ENCODE measurements around the gene CELSR1. TPM values are rescaled to one million over a fixed set of nuclear protein-coding genes. Genes with fewer than 3 reads are reported as not detected.

The CELSR1 gene
- total RNA-seq, 2 experiments from 2014 or later: 0.04 to 0.14 TPM

GRCh38 chr22:46357711-46358520 is 179.5 kb downstream of the CELSR1 start:
- DNase-seq: no peak
- peaks cover under 1% of the 10 kb centered on the region for H3K27me3 Mint-ChIP-seq
- H3K4me1 Mint-ChIP-seq: peaks cover 2% of the 10 kb centered on the region
- H3K9me3 Mint-ChIP-seq: no peaks in the 10 kb centered on the region
- no peak overlapping the region for H3K4me3 Mint-ChIP-seq
- peaks cover 26% of the 10 kb centered on the region for H3K36me3 Mint-ChIP-seq
- H3K27ac Mint-ChIP-seq: no peak overlapping the region

DNA sequence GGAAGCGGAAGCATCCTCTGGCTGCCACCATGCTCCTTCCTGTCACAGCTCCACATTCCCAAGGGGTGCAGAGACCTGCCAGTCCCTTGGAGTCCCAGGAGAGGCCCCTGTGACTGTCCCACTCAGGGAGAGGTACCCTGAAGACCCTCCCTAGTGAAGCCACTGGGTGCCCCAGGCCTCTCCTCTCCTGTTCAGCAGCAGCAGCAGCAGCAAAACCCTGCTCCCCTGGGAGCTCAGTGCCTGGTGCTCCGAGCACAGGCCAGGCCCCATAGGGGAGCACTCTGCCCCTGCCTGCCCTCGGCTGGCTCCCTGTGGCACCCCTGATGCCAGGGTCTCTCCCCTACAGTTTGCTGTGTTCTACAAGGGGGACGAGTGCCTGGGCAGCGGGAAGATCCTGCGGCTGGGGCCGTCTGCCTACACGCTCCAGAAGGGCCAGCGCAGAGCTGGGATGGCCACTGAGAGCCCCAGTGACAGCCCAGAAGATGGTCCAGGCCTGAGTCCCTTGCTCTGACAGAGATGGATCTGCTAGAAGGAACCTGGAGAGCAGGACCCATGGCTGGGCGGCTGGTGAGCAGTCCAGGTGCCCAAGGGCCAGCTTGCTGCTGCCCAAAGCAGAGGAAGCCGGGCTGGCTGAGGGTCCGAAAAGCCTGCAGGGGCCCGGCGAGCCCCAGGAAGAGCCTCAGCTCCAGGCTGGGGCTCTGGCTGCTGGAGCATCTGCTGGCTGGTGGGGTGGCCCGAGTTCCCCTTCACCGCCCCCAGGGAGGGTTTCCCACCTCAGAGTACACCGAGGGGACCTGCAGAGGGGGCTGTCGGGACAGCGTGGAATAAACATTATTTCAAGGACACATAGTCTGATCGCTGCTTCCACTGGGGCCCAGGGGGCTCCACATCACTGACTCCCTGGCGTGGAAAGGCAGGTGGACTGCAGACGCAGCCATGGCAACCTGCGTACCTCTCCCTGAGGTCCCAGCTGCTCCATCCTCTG is 180.6 kb downstream of the CELSR1 start:
- Mint-ChIP-seq H3K4me1 (no peaks in the 10 kb centered on the region), H3K27ac (no peak overlapping the region), H3K36me3 (peaks cover 26% of the 10 kb centered on the region), H3K4me3 (no peak overlapping the region), H3K9me3 (no peaks in the 10 kb centered on the region), H3K27me3 (no peaks in the 10 kb centered on the region)
- DNase-seq: no peak

GRCh38 chr22:46355996-46356471 is 181.4 kb downstream of the CELSR1 start:
- H3K36me3 Mint-ChIP-seq: peaks cover 26% of the 10 kb centered on the region
- DNase-seq: no peak
- no peaks in the 10 kb centered on the region for H3K27me3 Mint-ChIP-seq
- H3K4me1 Mint-ChIP-seq: no peaks in the 10 kb centered on the region
- H3K9me3 Mint-ChIP-seq: no peaks in the 10 kb centered on the region
- no peak overlapping the region for H3K4me3 Mint-ChIP-seq
- H3K27ac Mint-ChIP-seq: no peak overlapping the region

DNA sequence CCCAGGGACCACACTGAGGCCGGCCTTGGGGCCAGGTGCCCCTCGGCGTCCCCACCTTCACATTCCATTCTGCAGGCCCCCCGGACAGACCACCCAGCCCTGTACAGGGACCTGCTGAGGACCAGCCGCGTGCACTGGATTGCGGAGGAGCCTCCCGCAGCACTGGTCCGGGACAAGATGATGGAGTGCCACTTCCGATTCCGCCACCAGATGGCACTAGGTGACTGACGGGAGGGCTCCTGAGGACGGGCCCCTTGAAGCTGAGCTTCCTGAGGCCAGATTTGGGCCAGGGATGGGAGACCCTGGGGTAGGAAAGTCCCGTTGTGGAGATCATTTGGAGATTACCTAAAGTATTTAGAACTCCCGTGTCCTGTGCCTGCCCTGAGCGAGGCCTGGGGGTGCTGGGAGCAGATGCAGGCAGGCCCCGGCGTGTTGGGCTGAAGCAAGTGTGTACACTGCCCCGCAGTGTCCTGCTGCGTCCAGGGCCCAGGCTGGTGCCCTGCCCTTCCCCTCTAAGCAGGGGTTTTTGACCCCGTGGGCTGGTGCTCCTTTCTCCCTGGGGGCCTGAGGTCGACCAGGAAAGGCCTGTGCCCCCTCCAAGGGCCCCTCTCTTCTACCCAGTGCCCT is 181.9 kb downstream of the CELSR1 start:
- H3K9me3 Mint-ChIP-seq: no peaks in the 10 kb centered on the region
- H3K4me3 Mint-ChIP-seq: no peak overlapping the region
- peak; percentile 55 for DNase-seq
- peaks cover 28% of the 10 kb centered on the region for H3K36me3 Mint-ChIP-seq
- H3K27me3 Mint-ChIP-seq: no peaks in the 10 kb centered on the region
- no peak overlapping the region for H3K27ac Mint-ChIP-seq
- H3K4me1 Mint-ChIP-seq: no peaks in the 10 kb centered on the region

DNA sequence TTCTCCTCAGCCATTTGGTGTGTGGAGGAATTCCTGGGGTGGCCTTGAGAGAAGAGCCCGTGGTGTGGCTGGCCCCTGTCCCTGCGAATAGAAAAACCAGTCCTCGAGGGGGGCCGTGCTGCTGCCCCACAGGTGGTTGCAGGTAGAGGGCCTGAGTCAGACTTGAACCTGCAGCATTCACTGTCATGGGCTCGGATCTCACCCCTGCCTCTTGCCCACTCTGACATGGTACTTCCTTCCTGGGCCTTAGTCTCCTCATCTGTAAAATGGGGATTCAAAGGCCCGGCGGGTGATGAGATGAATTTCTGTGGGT is 182.5 kb downstream of the CELSR1 start:
- Mint-ChIP-seq H3K4me1 (no peaks in the 10 kb centered on the region), H3K9me3 (no peaks in the 10 kb centered on the region), H3K27ac (no peak overlapping the region), H3K4me3 (no peak overlapping the region), H3K27me3 (no peaks in the 10 kb centered on the region), H3K36me3 (peaks cover 26% of the 10 kb centered on the region)
- no peak for DNase-seq

DNA sequence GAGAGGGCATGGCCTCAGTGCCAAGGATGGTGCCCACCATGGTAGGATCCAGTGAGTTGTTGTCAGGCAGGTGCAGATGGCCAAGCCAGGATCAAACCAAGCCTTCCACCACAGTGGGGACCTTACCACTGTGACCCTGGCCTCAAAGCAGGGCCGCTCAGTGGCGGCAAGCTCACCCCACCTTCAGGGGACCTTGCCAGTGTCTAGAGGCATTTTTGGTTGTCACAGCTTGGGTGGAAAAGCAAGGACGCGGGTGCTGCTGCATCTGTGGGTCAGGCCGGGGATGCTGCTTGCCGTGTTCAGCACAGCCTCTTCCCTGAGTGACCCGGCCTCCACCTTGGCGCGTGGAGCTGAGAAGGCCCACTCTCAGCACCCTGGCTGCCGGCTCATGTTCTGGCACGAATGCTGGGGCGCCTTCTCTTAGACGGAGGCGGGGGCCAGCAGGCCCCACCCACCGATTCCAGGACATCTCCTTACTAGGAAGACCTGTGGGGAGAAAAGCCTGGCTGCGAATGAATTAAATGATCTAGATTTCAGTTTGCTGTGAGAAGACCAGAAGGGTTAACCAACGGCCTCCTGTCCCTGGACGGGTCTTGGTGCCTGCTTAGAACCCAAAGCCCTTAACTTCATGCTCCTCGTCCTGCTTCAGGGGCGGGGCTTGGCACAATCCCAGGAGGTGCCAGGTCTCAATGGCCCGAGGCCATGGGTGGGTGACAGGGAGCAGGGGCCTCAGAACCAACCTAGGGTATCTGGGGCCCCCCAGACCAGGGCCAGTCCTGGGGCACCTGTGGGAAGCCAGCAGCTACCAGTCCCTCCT is 183.0 kb downstream of the CELSR1 start:
- Mint-ChIP-seq H3K27me3 (no peaks in the 10 kb centered on the region), H3K27ac (no peak overlapping the region), H3K9me3 (no peaks in the 10 kb centered on the region), H3K4me1 (no peaks in the 10 kb centered on the region), H3K4me3 (no peak overlapping the region), H3K36me3 (peaks cover 21% of the 10 kb centered on the region)
- no peak for DNase-seq

GRCh38 chr22:46353483-46354105 is 183.8 kb downstream of the CELSR1 start:
- H3K9me3 Mint-ChIP-seq: no peaks in the 10 kb centered on the region
- H3K4me1 Mint-ChIP-seq: no peaks in the 10 kb centered on the region
- H3K27ac Mint-ChIP-seq: no peak overlapping the region
- no peak overlapping the region for H3K4me3 Mint-ChIP-seq
- H3K36me3 Mint-ChIP-seq: peaks cover 15% of the 10 kb centered on the region
- DNase-seq: no peak
- no peaks in the 10 kb centered on the region for H3K27me3 Mint-ChIP-seq

DNA sequence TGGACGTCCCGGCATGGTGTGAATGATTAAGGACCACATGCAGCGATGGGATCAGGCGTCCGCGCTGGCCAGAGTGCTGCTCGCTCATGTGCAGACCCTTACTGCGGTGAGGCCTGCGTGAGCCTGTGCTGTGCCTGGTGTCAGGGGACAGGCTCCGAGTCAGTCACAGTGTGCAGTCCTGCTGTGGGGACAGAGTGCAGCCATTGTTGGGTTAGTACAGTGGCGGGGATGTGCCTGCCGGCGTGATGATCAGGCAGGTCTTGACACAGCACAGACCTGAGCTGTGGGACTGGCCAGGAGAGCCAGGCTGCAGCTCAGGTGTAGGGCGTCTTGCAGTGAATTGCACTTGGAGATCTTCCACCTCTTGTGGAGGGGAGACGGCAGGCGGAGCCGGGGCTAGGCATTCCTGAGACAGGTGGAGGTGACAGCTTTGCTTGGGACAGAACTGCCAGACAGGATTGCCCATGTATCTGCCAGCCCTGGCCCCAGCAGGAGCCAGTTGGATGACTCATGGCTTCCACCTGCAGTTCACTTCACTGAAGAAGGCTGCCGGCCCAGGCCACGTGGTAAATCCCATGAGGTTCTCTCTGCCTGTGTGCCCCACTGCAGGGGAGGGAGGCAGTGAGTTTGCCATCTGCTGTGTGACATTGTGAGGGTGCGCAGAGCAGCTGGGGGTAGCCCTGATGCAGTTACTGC is 184.6 kb downstream of the CELSR1 start:
- no peaks in the 10 kb centered on the region for H3K9me3 Mint-ChIP-seq
- H3K4me1 Mint-ChIP-seq: no peaks in the 10 kb centered on the region
- H3K27ac Mint-ChIP-seq: no peak overlapping the region
- no peak overlapping the region for H3K4me3 Mint-ChIP-seq
- no peaks in the 10 kb centered on the region for H3K27me3 Mint-ChIP-seq
- H3K36me3 Mint-ChIP-seq: peaks cover 12% of the 10 kb centered on the region
- no peak for DNase-seq

GRCh38 chr22:46352276-46352675 is 185.1 kb downstream of the CELSR1 start:
- Mint-ChIP-seq H3K36me3 (peaks cover 10% of the 10 kb centered on the region), H3K27ac (no peak overlapping the region), H3K4me1 (no peaks in the 10 kb centered on the region), H3K27me3 (no peaks in the 10 kb centered on the region), H3K4me3 (no peak overlapping the region), H3K9me3 (no peaks in the 10 kb centered on the region)
- DNase-seq: no peak

DNA sequence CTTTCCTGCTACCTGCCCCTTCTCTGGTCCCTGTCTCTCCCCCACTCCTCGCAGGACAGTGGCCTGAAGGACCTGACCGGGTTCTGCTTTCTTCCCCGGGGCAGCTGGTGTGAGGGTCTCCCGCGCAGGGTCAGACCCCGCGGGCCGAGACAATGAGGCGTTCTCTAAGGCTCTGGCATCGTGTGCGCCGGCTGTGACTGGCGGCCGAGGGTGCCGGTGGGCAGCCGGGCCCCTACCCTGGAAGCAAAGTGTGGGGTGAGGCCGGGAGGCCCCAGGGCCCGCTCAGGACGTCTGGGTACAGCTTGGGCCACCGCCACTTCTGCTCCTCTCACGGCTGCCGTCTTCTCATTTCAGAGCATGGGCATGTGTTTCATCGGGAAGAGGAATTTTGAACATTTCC is 185.7 kb downstream of the CELSR1 start:
- Mint-ChIP-seq H3K4me1 (no peaks in the 10 kb centered on the region), H3K4me3 (no peak overlapping the region), H3K27me3 (no peaks in the 10 kb centered on the region), H3K36me3 (peaks cover 10% of the 10 kb centered on the region), H3K9me3 (no peaks in the 10 kb centered on the region), H3K27ac (no peak overlapping the region)
- no peak for DNase-seq

- no peak overlapping the region for H3K4me3 Mint-ChIP-seq
- no peak for DNase-seq
- H3K27ac Mint-ChIP-seq: no peak overlapping the region
- H3K36me3 Mint-ChIP-seq: peaks cover 12% of the 10 kb centered on the region
- no peaks in the 10 kb centered on the region for H3K4me1 Mint-ChIP-seq
- H3K27me3 Mint-ChIP-seq: no peaks in the 10 kb centered on the region
- no peaks in the 10 kb centered on the region for H3K9me3 Mint-ChIP-seq
Measured at GRCh38 chr22:46351131-46351735, 186.2 kb downstream of the CELSR1 start.

DNA sequence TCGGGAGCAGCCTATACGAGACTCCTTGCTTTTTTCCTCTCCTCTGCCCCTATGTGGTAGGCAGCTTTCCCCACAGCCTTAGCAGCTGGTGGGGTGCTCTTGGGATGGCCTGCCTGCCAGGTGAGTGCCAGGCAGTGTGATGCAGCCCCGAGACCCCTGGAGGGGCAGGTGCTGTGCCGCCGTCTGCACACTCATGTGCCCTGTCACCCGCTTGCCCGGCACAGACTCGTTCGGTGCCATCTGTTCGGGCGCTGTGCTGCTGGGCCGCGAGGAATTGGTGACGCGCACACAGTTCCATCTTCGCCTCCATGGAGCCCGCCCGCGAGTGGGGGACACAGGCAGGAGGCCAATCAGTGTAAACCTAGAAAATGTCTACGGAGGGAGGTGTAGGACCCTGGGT is 186.8 kb downstream of the CELSR1 start:
- Mint-ChIP-seq H3K4me1 (no peaks in the 10 kb centered on the region), H3K27me3 (no peaks in the 10 kb centered on the region), H3K27ac (no peak overlapping the region), H3K4me3 (no peak overlapping the region), H3K36me3 (peaks cover 16% of the 10 kb centered on the region), H3K9me3 (no peaks in the 10 kb centered on the region)
- DNase-seq: no peak

- H3K4me1 Mint-ChIP-seq: no peaks in the 10 kb centered on the region
- no peak for DNase-seq
- peaks cover 14% of the 10 kb centered on the region for H3K36me3 Mint-ChIP-seq
- no peaks in the 10 kb centered on the region for H3K27me3 Mint-ChIP-seq
- no peak overlapping the region for H3K4me3 Mint-ChIP-seq
- no peak overlapping the region for H3K27ac Mint-ChIP-seq
- no peaks in the 10 kb centered on the region for H3K9me3 Mint-ChIP-seq
Measured at GRCh38 chr22:46350121-46350520, 187.3 kb downstream of the CELSR1 start.

Measured in activated naive CD8-positive, alpha-beta T cell treated with anti-CD3 and anti-CD28 coated beads for 36 hours (primary cell).